DOHH2 (cell line): ENCODE data around the gene TAB3.

ENCODE experiments used
- H3F3A ChIP-seq: fragments of 200-600 bp; sonication (generic), shearing (Covaris generic); 2 replicates; pipeline ENCODE4 v1.6.0; 2016; ENCODE audit warnings: antibody characterized with exemption, mild to moderate bottlenecking; ENCODE audit not compliant: control insufficient read depth, insufficient read depth
- H3K27ac ChIP-seq: fragments of 200-600 bp; sonication (generic); 2 replicates; pipeline ENCODE4 v1.5.1; 2014; ENCODE audit warnings: low read depth, mild to moderate bottlenecking, low read length, moderate library complexity
- H3K27me3 ChIP-seq: fragments of 200-600 bp; sonication (generic); 2 replicates; pipeline ENCODE4 v1.6.1; 2014; ENCODE audit warnings: mild to moderate bottlenecking, low read length, mixed read lengths; ENCODE audit not compliant: control insufficient read depth
- H3K36me3 ChIP-seq: fragments of 200-600 bp; sonication (generic); 2 replicates; pipeline ENCODE4 v1.6.1; 2014; ENCODE audit warnings: mild to moderate bottlenecking, low read length, moderate library complexity, mixed read lengths; ENCODE audit not compliant: control insufficient read depth
- H3K4me1 ChIP-seq: fragments of 200-600 bp; sonication (generic); 2 replicates; pipeline ENCODE4 v1.6.1; 2014; ENCODE audit warnings: mild to moderate bottlenecking, low read length, mixed read lengths; ENCODE audit not compliant: control insufficient read depth
- H3K4me2 ChIP-seq: fragments of 200-600 bp; sonication (generic); 2 replicates; pipeline ENCODE4 v1.6.0; 2014; ENCODE audit warnings: mild to moderate bottlenecking, low read length, moderate library complexity
- H3K4me3 ChIP-seq: fragments of 200-600 bp; sonication (generic); 2 replicates; pipeline ENCODE4 v1.5.1; 2014; ENCODE audit warnings: mild to moderate bottlenecking, low read length, mixed read lengths
- H3K79me2 ChIP-seq: fragments of 200-600 bp; sonication (generic); 2 replicates; pipeline ENCODE4 v1.6.1; 2014; ENCODE audit warnings: mild to moderate bottlenecking, low read length, mixed read lengths; ENCODE audit not compliant: control insufficient read depth
- H3K9me2 ChIP-seq: fragments of 200-600 bp; sonication (generic); replicated peaks from 2 replicates; pipeline ENCODE4 v1.6.1; 2014; ENCODE audit warnings: mild to moderate bottlenecking, low read length, mixed read lengths; ENCODE audit not compliant: control insufficient read depth
- H3K9me3 ChIP-seq: fragments of 200-600 bp; sonication (generic); 2 replicates; pipeline ENCODE4 v1.6.1; 2014; ENCODE audit warnings: antibody characterized with exemption, low read length, mixed read lengths; ENCODE audit not compliant: control insufficient read depth, insufficient read depth
- H4K20me1 ChIP-seq: fragments of 200-600 bp; sonication (generic); 2 replicates; pipeline ENCODE4 v1.6.0; 2014; ENCODE audit warnings: low read depth, mild to moderate bottlenecking, antibody characterized with exemption, low read length, moderate library complexity; ENCODE audit not compliant: control insufficient read depth, insufficient read depth
- EZH2phosphoT487 ChIP-seq: fragments of 200-600 bp; sonication (generic); IDR thresholded peaks from 2 replicates; pipeline ENCODE4 v1.6.1; 2017; ENCODE audit warnings: borderline replicate concordance, mild to moderate bottlenecking, antibody characterized with exemption, low read length, moderate library complexity, mixed read lengths
- TF ChIP-seq, protein P1 (sequence below): fragments of 200-600 bp; sonication (generic); IDR thresholded peaks from one replicate; pipeline ENCODE4 v1.5.1; 2014; ENCODE audit warnings: antibody characterized with exemption, mild to moderate bottlenecking, low read depth, low read length; ENCODE audit not compliant: poor library complexity, severe bottlenecking

The TAB3 gene

DNA sequence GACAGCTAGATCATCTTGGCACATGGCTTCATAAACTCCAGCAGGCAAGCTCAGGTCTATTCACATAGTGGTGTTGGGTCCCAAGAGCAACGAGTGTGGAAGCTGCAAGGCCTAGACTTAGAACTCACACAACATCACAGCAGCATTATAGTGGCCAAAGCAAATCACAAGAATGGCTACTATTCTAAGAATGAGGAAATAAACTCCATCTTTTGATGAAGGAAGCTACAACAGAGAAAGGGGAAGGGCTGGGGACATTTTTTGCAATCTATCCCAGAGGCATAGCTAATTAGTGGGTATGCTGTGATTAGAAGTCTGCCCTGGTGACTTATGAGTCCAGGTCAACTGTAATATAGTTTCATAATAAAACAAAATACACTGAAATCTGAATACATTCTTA lies 42.9 kb upstream of the TAB3 start:
- H3K9me2 ChIP-seq = no peaks in the 10 kb centered on the region
- H3K79me2 ChIP-seq = no peaks in the 10 kb centered on the region
- no peaks in the 10 kb centered on the region for H3K4me1 ChIP-seq
- no peaks in the 10 kb centered on the region for H3K36me3 ChIP-seq
- H4K20me1 ChIP-seq = no peaks in the 10 kb centered on the region
- H3K9me3 ChIP-seq = no peaks in the 10 kb centered on the region
- H3K4me3 ChIP-seq = no peak overlapping the region
- no peaks in the 10 kb centered on the region for H3F3A ChIP-seq
- no peak overlapping the region for H3K27ac ChIP-seq
- H3K27me3 ChIP-seq = no peaks in the 10 kb centered on the region
- no peak overlapping the region for H3K4me2 ChIP-seq
- TF ChIP-seq EZH2phosphoT487 = no peak
- TF ChIP-seq, protein P1, sequence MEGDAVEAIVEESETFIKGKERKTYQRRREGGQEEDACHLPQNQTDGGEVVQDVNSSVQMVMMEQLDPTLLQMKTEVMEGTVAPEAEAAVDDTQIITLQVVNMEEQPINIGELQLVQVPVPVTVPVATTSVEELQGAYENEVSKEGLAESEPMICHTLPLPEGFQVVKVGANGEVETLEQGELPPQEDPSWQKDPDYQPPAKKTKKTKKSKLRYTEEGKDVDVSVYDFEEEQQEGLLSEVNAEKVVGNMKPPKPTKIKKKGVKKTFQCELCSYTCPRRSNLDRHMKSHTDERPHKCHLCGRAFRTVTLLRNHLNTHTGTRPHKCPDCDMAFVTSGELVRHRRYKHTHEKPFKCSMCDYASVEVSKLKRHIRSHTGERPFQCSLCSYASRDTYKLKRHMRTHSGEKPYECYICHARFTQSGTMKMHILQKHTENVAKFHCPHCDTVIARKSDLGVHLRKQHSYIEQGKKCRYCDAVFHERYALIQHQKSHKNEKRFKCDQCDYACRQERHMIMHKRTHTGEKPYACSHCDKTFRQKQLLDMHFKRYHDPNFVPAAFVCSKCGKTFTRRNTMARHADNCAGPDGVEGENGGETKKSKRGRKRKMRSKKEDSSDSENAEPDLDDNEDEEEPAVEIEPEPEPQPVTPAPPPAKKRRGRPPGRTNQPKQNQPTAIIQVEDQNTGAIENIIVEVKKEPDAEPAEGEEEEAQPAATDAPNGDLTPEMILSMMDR = no peak

DNA sequence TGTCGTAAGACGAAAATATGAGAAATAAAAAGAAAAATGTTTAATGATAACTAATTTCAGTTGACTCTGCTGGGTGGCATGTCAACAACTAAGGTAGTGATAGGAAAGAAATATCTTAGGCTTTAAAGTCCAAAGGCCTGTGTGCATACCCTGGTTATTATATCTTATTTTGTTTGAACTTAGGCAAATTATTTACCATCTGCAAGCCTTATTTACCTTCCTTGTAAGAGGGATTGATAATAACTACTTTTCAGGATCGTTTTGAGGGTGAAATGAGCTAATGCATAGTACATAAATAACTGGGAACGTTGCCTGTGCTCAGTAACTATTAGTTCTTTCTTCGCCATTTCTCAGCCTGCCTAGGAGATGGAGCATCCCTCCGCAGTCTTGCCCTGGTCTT lies 41.6 kb upstream of the TAB3 start:
- Histone ChIP-seq H3K27ac (no peak overlapping the region), H3K27me3 (no peaks in the 10 kb centered on the region), H3F3A (no peaks in the 10 kb centered on the region), H3K36me3 (no peaks in the 10 kb centered on the region), H3K4me1 (no peaks in the 10 kb centered on the region), H3K9me3 (no peaks in the 10 kb centered on the region), H3K4me3 (no peak overlapping the region), H3K79me2 (no peaks in the 10 kb centered on the region), H4K20me1 (no peaks in the 10 kb centered on the region), H3K9me2 (no peaks in the 10 kb centered on the region), H3K4me2 (no peak overlapping the region)
- TF ChIP-seq, protein P1 = no peak

DNA sequence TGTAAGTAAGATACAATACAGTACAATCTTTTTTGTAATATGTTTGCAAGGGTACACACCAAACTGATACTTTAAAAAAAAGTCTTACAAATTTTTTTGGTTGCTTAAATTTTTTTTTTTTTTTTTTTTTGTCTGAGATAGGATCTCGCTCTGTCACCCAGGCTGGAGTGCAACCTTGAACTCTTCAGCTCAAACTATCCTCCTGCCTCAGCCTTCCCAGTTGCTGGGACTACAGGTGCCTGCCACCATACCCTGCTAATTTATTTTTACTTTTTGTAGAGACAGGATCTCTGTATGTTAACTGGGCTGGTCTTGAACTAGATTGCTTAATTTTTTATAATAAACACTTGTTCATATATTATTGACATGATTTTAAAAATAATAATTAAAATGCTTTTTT lies 41.1 kb upstream of the TAB3 start:
- no peaks in the 10 kb centered on the region for H3K79me2 ChIP-seq
- no peaks in the 10 kb centered on the region for H3K4me1 ChIP-seq
- H3K4me2 ChIP-seq = no peak overlapping the region

More for the DNA sequence above, 41.1 kb upstream of the TAB3 start:
- H3F3A ChIP-seq = no peaks in the 10 kb centered on the region
- no peak overlapping the region for H3K4me3 ChIP-seq
- H3K9me3 ChIP-seq = no peaks in the 10 kb centered on the region
- TF ChIP-seq, protein P1 = no peak
- TF ChIP-seq EZH2phosphoT487 = no peak
- H3K27me3 ChIP-seq = no peaks in the 10 kb centered on the region
- no peaks in the 10 kb centered on the region for H3K36me3 ChIP-seq
- H3K9me2 ChIP-seq = no peaks in the 10 kb centered on the region
- H4K20me1 ChIP-seq = no peaks in the 10 kb centered on the region
- no peak overlapping the region for H3K27ac ChIP-seq
